Transverse colon (tissue), 4 donors: ENCODE measurements around the gene CXorf38. TPM values are rescaled to one million over a fixed set of nuclear protein-coding genes. Genes with fewer than 3 reads are reported as not detected.

ENCODE experiments used
- DNase-seq: peaks from one replicate; pipeline ENCODE4 v3.0.0-alpha.2; 2019
- H3K27ac ChIP-seq, 4 donors: fragments of 200-600 bp; sonication (generic); 2 replicates each; pipeline ENCODE4 v1.5.1; 2016 to 2018; ENCODE audit warnings: inconsistent platforms in 4 of 4
- H3K27me3 ChIP-seq: fragments of 200-600 bp; sonication (generic); 2 replicates; pipeline ENCODE4 v1.5.1; 2017; ENCODE audit warnings: inconsistent platforms
- H3K36me3 ChIP-seq, 4 donors: fragments of 200-600 bp; sonication (generic); 2 replicates each; pipeline ENCODE4 v1.5.1; 2017 to 2019; ENCODE audit warnings: inconsistent platforms in 4 of 4
- H3K4me1 ChIP-seq, 4 donors: fragments of 200-600 bp; sonication (generic); 2 replicates each; pipeline ENCODE4 v1.5.1; 2017 to 2020; ENCODE audit warnings: inconsistent platforms in 4 of 4
- H3K4me3 ChIP-seq, 4 donors: fragments of 200-600 bp; sonication (generic); 1 replicate in 1 of 4; 2 replicates in 3 of 4; pipeline versions ENCODE4 v1.5.1 to v1.6.1; 2017 to 2019; ENCODE audit warnings: inconsistent platforms in 4 of 4
- H3K9me3 ChIP-seq, 2 donors: fragments of 200-600 bp; sonication (generic); 2 replicates each; pipeline ENCODE4 v1.5.1; 2017 to 2019; ENCODE audit warnings: inconsistent platforms in 2 of 2
- EP300 ChIP-seq: sonication (generic); formaldehyde crosslinking; IDR thresholded peaks from one replicate; pipeline ENCODE4 v1.6.1; 2017; ENCODE audit warnings: antibody characterized with exemption, low read depth
- POLR2A ChIP-seq: fragments of 450-650 bp; IDR thresholded peaks from one replicate; pipeline ENCODE4 v1.6.1; 2016; ENCODE audit warnings: antibody characterized with exemption, mild to moderate bottlenecking, moderate library complexity
- POLR2AphosphoS5 ChIP-seq, 3 donors: sonication (generic); formaldehyde crosslinking; IDR thresholded peaks; one replicate each; pipeline ENCODE4 v1.6.1; 2016; ENCODE audit warnings: antibody characterized with exemption in 3 of 3
- WGBS, 2 donors: methylation state at CpG; one replicate each; pipeline ENCODE4 v1.1.5; 2018; ENCODE audit warnings: low coverage in 1 of 2; 5-methylcytosine and 5-hydroxymethylcytosine counted together
- in situ Hi-C, 4 donors: fragments of 200-750 bp; cut with MboI; loops; one replicate each; pipeline versions ENCODE4 v1.15.0 to v1.15.1; 2017; ENCODE audit warnings: low sequenced_read_pairs in 3 of 4, low pct_ligation_motif_present in 1 of 4, low pct_unique_long_range_greater_than_20kb in 1 of 4
- intact Hi-C: fragments of 100-400 bp; cut with DNase I; formaldehyde crosslinking; loops from one replicate; pipeline ENCODE4 v1.15.1; 2023; ENCODE audit warnings: low total_unique reads
- total RNA-seq, 4 donors: library from RNA; depleted of rRNA; stranded (reverse); fragments of >200 nt; gene quantifications; one replicate each; pipeline ENCODE4 v1.1.0, GENCODE V29; 2016
- TF ChIP-seq, protein P1 (sequence below), 5 experiments: fragments of 200-600 bp in 3 of 5; fragments of 450-650 bp in 2 of 5; sonication (generic) in 3 of 5; IDR thresholded peaks; 1 replicate in 2 of 5; 2 replicates in 3 of 5; pipeline ENCODE4 v1.5.1; 2016 to 2017; ENCODE audit warnings: antibody characterized with exemption in 5 of 5, inconsistent platforms in 3 of 5, mild to moderate bottlenecking in 2 of 5, moderate library complexity in 1 of 5

The CXorf38 gene
- total RNA-seq, 4 donors from 2014 or later, result 5.4 to 18.6 (median 12.1) TPM

GRCh38 chrX:40663880-40664630 is 16.7 kb upstream of the CXorf38 start:
- no peaks in the 10 kb centered on the region for H3K9me3 ChIP-seq
- intact Hi-C loops, result no loop called here
- no peak for TF ChIP-seq POLR2AphosphoS5 (IDR thresholded peaks at IDR 0.05)
- TF ChIP-seq, protein P1, sequence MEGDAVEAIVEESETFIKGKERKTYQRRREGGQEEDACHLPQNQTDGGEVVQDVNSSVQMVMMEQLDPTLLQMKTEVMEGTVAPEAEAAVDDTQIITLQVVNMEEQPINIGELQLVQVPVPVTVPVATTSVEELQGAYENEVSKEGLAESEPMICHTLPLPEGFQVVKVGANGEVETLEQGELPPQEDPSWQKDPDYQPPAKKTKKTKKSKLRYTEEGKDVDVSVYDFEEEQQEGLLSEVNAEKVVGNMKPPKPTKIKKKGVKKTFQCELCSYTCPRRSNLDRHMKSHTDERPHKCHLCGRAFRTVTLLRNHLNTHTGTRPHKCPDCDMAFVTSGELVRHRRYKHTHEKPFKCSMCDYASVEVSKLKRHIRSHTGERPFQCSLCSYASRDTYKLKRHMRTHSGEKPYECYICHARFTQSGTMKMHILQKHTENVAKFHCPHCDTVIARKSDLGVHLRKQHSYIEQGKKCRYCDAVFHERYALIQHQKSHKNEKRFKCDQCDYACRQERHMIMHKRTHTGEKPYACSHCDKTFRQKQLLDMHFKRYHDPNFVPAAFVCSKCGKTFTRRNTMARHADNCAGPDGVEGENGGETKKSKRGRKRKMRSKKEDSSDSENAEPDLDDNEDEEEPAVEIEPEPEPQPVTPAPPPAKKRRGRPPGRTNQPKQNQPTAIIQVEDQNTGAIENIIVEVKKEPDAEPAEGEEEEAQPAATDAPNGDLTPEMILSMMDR (IDR thresholded peaks at IDR 0.05), result peak in 2 of 5 experiments; percentile 8 to 28
- H3K27ac ChIP-seq, result no peak overlapping the region
- in situ Hi-C loops, result loop anchor here (25.0 kb wide), 3 partner anchors 123 to 473 kb away; no protein-coding TSS in a partner anchor
- WGBS, 2 donors, result 60 to 65% methylated on average over 1 to 6 of the region's 6 CpGs
- DNase-seq, result no peak
- no peak overlapping the region for H3K4me3 ChIP-seq
- H3K36me3 ChIP-seq, result no peaks in the 10 kb centered on the region
- H3K4me1 ChIP-seq, result no peaks in the 10 kb centered on the region
- no peaks in the 10 kb centered on the region for H3K27me3 ChIP-seq

DNA sequence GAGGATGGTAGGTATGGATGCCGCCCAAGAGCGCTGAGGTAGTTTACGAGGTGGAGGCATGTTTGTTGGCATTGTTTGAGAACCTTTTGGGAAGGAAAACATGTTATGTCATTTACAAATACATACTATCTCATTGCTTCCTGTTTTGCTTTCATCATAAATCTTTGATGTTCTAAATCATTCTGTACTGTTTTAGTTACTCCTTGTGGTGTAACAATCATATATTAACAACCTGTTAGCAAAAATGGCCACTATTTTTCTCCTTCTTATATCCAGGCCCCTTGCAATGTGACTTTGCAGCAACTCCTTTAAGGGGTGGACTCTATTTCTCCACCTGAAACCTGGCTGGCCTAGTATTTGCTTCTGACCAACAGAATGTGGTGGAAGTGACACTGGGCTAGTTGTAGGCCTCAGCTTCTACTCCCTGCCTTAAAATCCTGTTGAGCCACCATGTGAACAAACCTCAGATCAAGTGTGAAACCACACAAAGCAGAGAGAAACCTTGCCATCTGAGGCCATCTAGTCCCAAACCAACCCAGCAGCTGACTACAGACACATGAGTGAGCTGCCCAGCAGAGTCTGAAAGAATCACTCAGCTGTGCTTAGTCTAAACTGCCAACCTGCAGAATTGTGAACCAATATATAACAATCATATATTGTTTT is 15.8 kb upstream of the CXorf38 start:
- DNase-seq, result no peak
- no peak overlapping the region for H3K27ac ChIP-seq
- peaks cover 0 to under 1% (median 0%) of the 10 kb centered on the region in 4 donors for H3K36me3 ChIP-seq
- no peak overlapping the region for H3K4me3 ChIP-seq
- no peaks in the 10 kb centered on the region for H3K27me3 ChIP-seq
- intact Hi-C loops, result no loop called here
- no peaks in the 10 kb centered on the region for H3K9me3 ChIP-seq
- WGBS, 2 donors, result 91% methylated on average over 3 of the region's 3 CpGs; no CpG with 5 or more reads in 1 of the 2 donors
- in situ Hi-C loops, result loop anchor here (25.0 kb wide), 3 partner anchors 124 to 474 kb away; no protein-coding TSS in a partner anchor
- TF ChIP-seq, protein P1 (IDR thresholded peaks at IDR 0.05), result no peak
- no peak for TF ChIP-seq EP300
- no peak for TF ChIP-seq POLR2A
- TF ChIP-seq POLR2AphosphoS5 (IDR thresholded peaks at IDR 0.05), result no peak
- no peaks in the 10 kb centered on the region for H3K4me1 ChIP-seq

- no peaks in the 10 kb centered on the region for H3K9me3 ChIP-seq
- intact Hi-C loops (no loop called here), in situ Hi-C loops (loop anchor here (25.0 kb wide), 3 partner anchors 126 to 476 kb away; no protein-coding TSS in a partner anchor)
- H3K27ac ChIP-seq, result no peak overlapping the region
- H3K4me1 ChIP-seq, result no peaks in the 10 kb centered on the region
- H3K4me3 ChIP-seq, result no peak overlapping the region
- no peak for DNase-seq
- H3K27me3 ChIP-seq, result no peaks in the 10 kb centered on the region
- WGBS, 2 donors, result 100% methylated on average over 1 to 2 of the region's 2 CpGs
- TF ChIP-seq, protein P1 (IDR thresholded peaks at IDR 0.05), result no peak
- TF ChIP-seq POLR2A (no peak), EP300 (no peak), POLR2AphosphoS5 (IDR thresholded peaks at IDR 0.05) (no peak)
- H3K36me3 ChIP-seq, result peaks cover 0 to 4% (median 0%) of the 10 kb centered on the region in 4 donors
Observed at GRCh38 chrX:40661489-40661888, 14.1 kb upstream of the CXorf38 start.

DNA sequence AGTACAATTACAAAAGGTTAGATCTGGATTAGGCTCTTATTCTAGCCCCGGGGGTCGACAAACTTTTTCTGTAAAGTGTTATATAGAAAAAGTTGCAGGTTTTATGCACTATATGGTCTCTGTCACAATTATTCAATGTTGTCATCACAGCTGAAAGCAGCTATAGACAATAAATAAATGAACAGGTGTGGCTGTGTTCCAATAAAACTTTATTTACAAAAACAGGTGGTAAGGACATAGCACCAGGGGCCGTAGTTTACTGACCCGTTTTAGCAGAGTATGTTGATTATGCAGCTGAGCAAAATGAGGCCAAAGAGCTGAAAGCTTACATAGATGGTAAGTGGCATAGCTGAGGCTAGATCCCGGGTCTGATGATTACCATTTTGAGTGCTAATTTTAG is 13.0 kb upstream of the CXorf38 start:
- intact Hi-C loops (no loop called here), in situ Hi-C loops (loop anchor here (25.0 kb wide), 3 partner anchors 127 to 477 kb away; no protein-coding TSS in a partner anchor)
- Histone ChIP-seq H3K27ac (no peak overlapping the region), H3K27me3 (no peaks in the 10 kb centered on the region), H3K36me3 (peaks cover 0 to 4% (median 0%) of the 10 kb centered on the region in 4 donors), H3K4me1 (no peaks in the 10 kb centered on the region), H3K9me3 (no peaks in the 10 kb centered on the region), H3K4me3 (no peak overlapping the region)
- TF ChIP-seq EP300 (no peak), POLR2AphosphoS5 (IDR thresholded peaks at IDR 0.05) (no peak), POLR2A (no peak)
- TF ChIP-seq, protein P1 (IDR thresholded peaks at IDR 0.05), result no peak
- DNase-seq, result no peak
- 87 to 94% methylated on average over 2 to 5 of the region's 5 CpGs for WGBS, 2 donors
